ENCODE results near the gene RCAN2. TPM values are rescaled to one million over a fixed set of nuclear protein-coding genes. Genes with fewer than 3 reads are reported as not detected.

The RCAN2 gene
- total RNA-seq, 1 experiment from 2014 or later = 0.05 TPM

DNA sequence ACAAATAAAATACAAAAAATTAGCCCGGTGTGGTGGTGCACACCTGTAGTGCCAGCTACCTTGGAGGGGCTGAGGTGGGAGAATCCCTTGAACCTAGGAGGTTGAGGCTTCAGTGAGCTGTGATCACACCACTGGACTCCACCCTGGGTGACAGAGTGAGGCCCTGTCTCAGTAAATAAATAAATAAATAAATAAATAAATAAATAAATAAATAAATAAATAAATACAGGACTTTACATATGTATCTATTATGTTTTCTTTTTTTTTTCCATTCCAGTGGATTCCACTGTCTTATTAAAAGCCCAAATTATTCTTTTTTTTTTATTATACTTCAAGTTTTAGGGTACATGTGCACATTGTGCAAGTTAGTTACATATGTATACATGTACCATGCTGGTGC, 279.3 kb downstream of the RCAN2 start:
- no peak for ATAC-seq
- Histone ChIP-seq H3K27ac (ENCODE audit: low read length) (no peak overlapping the region), H3K4me1 (ENCODE audit: control insufficient read depth, insufficient read depth, low read length) (no peaks in the 10 kb centered on the region), H3K36me3 (ENCODE audit: control insufficient read depth, insufficient read depth, low read length) (no peaks in the 10 kb centered on the region), H3K27me3 (ENCODE audit: control insufficient read depth, insufficient read depth, low read length) (no peaks in the 10 kb centered on the region), H3K9me3 (ENCODE audit: control insufficient read depth, insufficient read depth, low read depth, low read length) (no peaks in the 10 kb centered on the region), H3K4me3 (ENCODE audit: low read depth in 2 of 2, low read length in 2 of 2) (no peak overlapping the region)
- TF ChIP-seq SIN3A (IDR thresholded peaks at IDR 0.05; ENCODE audit: borderline replicate concordance, insufficient read depth, low read depth, low read length) = no peak
- TF ChIP-seq, protein P1, sequence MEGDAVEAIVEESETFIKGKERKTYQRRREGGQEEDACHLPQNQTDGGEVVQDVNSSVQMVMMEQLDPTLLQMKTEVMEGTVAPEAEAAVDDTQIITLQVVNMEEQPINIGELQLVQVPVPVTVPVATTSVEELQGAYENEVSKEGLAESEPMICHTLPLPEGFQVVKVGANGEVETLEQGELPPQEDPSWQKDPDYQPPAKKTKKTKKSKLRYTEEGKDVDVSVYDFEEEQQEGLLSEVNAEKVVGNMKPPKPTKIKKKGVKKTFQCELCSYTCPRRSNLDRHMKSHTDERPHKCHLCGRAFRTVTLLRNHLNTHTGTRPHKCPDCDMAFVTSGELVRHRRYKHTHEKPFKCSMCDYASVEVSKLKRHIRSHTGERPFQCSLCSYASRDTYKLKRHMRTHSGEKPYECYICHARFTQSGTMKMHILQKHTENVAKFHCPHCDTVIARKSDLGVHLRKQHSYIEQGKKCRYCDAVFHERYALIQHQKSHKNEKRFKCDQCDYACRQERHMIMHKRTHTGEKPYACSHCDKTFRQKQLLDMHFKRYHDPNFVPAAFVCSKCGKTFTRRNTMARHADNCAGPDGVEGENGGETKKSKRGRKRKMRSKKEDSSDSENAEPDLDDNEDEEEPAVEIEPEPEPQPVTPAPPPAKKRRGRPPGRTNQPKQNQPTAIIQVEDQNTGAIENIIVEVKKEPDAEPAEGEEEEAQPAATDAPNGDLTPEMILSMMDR (IDR thresholded peaks at IDR 0.05) = no peak
- TF ChIP-seq TCF7L2 (IDR thresholded peaks at IDR 0.05; ENCODE audit: low read depth, low read length) = no peak
- TF ChIP-seq REST (IDR thresholded peaks at IDR 0.05; ENCODE audit: insufficient read depth in 1 of 2, low read depth in 2 of 2, low read length in 1 of 2) = no peak
- no peak for TF ChIP-seq POLR2AphosphoS5 (IDR thresholded peaks at IDR 0.05; ENCODE audit: low read depth, low read length)
- ChIA-PET POLR2A (no interaction called here), CTCF (no interaction called here)
- intact Hi-C loops (cut with micrococcal nuclease; ENCODE audit: unreplicated experiment) = no loop called here
- no peak for DNase-seq (ENCODE audit: low read depth, low spot score)
- no TSS peak for BruUV-seq (replicated peaks)
- in situ Hi-C loops (cut with HindIII; ENCODE audit: low pct_unique_long_range_greater_than_20kb, low sequenced_read_pairs) = no loop called here

DNA sequence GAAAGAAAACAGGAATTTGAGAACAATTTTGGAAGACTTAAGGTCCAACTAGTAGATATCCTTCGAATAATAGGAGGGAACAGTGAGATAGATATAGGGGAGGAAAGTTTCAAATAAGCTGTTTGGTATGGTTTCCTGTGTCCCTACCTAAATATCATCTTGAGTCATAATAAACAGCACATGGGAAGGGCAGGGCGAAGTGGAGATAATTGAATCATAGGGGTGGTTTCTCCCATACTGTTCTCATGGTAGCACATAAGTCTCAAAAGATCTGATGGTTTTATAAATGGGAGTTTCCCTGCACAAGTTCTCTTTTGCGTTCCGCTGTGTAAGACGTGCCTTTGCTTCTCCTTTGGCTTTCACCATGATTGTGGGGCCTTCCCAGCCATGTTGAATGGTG, 281.0 kb downstream of the RCAN2 start:
- ChIA-PET CTCF (no interaction called here), POLR2A (no interaction called here)
- TF ChIP-seq, protein P1 (IDR thresholded peaks at IDR 0.05) = no peak
- no peak for TF ChIP-seq SIN3A (IDR thresholded peaks at IDR 0.05; ENCODE audit: borderline replicate concordance, insufficient read depth, low read depth, low read length)
- no peak for TF ChIP-seq TCF7L2 (IDR thresholded peaks at IDR 0.05; ENCODE audit: low read depth, low read length)
- TF ChIP-seq REST (IDR thresholded peaks at IDR 0.05; ENCODE audit: insufficient read depth in 1 of 2, low read depth in 2 of 2, low read length in 1 of 2) = no peak
- no peak for TF ChIP-seq POLR2AphosphoS5 (IDR thresholded peaks at IDR 0.05; ENCODE audit: low read depth, low read length)
- DNase-seq (ENCODE audit: low read depth, low spot score) (no peak), ATAC-seq (no peak)
- Histone ChIP-seq H3K4me1 (ENCODE audit: control insufficient read depth, insufficient read depth, low read length) (no peaks in the 10 kb centered on the region), H3K27me3 (ENCODE audit: control insufficient read depth, insufficient read depth, low read length) (no peaks in the 10 kb centered on the region), H3K36me3 (ENCODE audit: control insufficient read depth, insufficient read depth, low read length) (no peaks in the 10 kb centered on the region), H3K27ac (ENCODE audit: low read length) (no peak overlapping the region), H3K9me3 (ENCODE audit: control insufficient read depth, insufficient read depth, low read depth, low read length) (no peaks in the 10 kb centered on the region), H3K4me3 (ENCODE audit: low read depth in 2 of 2, low read length in 2 of 2) (no peak overlapping the region)
- BruUV-seq (replicated peaks) = no TSS peak
- intact Hi-C loops (cut with micrococcal nuclease; ENCODE audit: unreplicated experiment) = no loop called here
- in situ Hi-C loops (cut with HindIII; ENCODE audit: low pct_unique_long_range_greater_than_20kb, low sequenced_read_pairs) = no loop called here
